Vagina (tissue), 2 donors: ENCODE measurements around the gene SLCO2A1.

Source experiments
- CTCF ChIP-seq, 3 experiments: fragments of 450-650 bp in 2 of 3; fragments of 200-600 bp in 1 of 3; sonication (generic) in 1 of 3; IDR thresholded peaks; one replicate each; pipeline ENCODE4 v1.5.1; 2017 to 2019; ENCODE audit warnings: antibody characterized with exemption in 3 of 3, mild to moderate bottlenecking in 2 of 3, moderate library complexity in 2 of 3
- POLR2AphosphoS5 ChIP-seq, 2 donors: sonication (generic); formaldehyde crosslinking; IDR thresholded peaks; one replicate each; pipeline ENCODE4 v1.9.0; 2017; ENCODE audit warnings: antibody characterized with exemption in 2 of 2, mild to moderate bottlenecking in 2 of 2, low read depth in 1 of 2; ENCODE audit not compliant: insufficient read depth in 1 of 2

GRCh38 chr3:133944181-133944580, 85.5 kb downstream of the SLCO2A1 start:
- TF ChIP-seq POLR2AphosphoS5 (IDR thresholded peaks at IDR 0.05; ENCODE audit: insufficient read depth in 1 of 2, low read depth in 1 of 2): no peak
- no peak for TF ChIP-seq CTCF (IDR thresholded peaks at IDR 0.05)
